GM12801 (cell line): ENCODE data around the gene SOX21.

ENCODE experiments used
- TF ChIP-seq, protein P1 (sequence below): IDR thresholded peaks from one replicate; pipeline ENCODE4 v1.5.1; 2011; ENCODE audit warnings: control low read depth; ENCODE audit not compliant: insufficient read length; ENCODE audit errors: extremely low read depth

SOX21 gene

DNA sequence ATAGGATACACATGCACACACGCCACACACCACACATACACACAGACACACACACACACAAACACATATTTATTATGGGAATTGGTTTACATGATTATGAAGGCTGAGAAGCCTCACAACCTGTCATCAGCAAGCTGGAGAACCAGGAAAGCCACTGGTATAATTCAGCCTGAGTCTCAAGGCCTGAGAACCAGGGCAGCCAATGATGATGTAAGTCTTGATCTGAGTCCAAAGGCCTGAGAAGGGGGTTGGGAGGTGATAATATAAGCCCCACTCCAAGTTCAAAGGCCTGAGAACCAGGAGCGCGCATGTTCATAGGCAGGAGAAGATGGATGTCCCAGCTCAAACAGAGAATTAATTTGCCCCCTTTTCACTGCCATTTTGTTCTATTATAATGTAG is 18.7 kb upstream of the SOX21 start:
- TF ChIP-seq, protein P1, sequence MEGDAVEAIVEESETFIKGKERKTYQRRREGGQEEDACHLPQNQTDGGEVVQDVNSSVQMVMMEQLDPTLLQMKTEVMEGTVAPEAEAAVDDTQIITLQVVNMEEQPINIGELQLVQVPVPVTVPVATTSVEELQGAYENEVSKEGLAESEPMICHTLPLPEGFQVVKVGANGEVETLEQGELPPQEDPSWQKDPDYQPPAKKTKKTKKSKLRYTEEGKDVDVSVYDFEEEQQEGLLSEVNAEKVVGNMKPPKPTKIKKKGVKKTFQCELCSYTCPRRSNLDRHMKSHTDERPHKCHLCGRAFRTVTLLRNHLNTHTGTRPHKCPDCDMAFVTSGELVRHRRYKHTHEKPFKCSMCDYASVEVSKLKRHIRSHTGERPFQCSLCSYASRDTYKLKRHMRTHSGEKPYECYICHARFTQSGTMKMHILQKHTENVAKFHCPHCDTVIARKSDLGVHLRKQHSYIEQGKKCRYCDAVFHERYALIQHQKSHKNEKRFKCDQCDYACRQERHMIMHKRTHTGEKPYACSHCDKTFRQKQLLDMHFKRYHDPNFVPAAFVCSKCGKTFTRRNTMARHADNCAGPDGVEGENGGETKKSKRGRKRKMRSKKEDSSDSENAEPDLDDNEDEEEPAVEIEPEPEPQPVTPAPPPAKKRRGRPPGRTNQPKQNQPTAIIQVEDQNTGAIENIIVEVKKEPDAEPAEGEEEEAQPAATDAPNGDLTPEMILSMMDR = no peak

DNA sequence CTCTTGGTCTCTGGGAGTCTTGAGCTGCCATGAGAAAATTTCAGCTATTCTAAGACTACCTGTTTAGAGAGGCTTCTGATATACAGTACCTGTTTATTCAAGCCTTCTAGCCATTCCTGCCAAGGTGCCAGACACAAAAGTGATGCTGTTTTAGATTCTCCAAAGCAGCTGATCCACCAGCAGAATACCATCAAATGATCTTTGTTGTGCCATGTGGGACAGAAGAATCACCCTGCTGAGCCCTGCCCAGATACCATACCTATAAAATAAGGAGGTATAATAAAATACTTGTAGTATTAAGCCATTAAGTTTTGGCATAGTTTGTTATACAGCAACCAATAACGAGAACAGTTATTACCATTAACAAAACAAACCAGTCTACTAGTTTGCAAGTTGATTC is 14.1 kb upstream of the SOX21 start:
- TF ChIP-seq, protein P1 = no peak

DNA sequence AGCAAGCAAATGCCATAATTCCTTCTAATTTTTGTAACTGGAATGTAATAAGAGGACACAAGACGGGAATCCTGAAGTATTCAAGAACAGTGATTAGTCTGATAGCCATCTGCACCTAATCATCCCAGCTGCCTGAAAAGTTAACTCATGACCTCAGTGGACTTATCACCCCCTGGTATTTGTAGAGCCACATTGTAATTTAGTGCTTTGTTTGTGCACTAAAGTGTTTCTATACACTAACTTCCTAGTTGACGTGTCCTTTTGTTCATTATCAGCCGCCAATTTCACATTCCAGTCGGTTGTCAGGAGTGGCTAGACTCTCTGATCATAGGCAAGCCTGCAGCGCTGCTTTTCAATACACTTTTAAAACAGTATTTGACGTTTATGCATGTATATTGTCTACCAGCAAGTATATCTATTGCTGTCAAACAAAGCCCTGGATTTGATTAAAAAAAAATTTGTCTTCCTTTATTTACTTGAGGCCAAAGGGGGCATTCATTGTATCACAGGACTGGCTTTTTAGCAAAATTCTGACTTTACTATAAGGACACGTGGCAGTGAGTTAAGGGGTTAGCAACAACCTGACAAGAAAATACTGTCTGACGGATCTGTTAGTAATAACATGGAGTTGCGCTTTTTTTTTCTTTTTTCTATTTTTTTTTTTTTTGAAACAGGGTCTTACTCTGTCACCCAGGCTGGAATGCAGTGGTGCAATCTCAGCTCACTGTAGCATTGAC is 10.4 kb upstream of the SOX21 start:
- TF ChIP-seq, protein P1 = no peak

DNA sequence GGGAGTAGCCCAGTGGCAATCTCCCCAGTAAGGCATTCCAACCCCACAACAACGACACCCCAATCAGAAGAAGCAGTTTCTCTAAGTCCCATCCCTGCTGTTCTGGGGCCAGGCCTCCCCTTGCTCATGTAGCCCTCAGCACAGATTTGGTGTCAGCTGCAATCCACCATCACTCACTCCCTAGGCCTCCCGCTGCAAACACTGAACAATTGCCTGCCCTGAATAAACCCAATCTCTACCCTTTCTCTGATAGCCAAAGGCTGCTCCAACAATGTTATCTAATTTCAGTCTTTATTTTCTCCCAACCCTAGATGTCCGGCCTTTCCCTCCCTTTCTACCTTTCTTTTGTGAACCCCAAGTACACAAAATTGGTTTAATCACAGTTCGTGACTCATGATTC is 5.6 kb upstream of the SOX21 start:
- TF ChIP-seq, protein P1 = no peak

DNA sequence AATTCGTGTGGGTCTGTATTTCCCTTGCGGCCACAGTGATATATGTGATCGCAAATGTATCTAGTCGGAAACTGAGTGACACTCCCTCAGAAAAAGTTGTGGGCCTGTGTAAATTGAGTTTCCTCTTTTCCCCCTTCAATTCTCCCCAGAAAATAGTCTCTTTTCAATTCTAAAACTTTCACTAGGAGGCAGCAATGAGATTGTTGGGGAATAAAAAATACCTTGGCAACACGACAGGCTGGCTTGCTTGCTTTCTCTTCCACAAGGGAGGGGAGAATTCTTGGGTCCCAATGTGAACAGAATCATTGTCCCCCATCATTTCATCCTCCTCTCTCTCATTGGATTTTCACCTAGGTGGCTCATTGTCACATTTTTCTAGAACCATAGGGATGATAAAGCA is 3.7 kb upstream of the SOX21 start:
- TF ChIP-seq, protein P1 = no peak

DNA sequence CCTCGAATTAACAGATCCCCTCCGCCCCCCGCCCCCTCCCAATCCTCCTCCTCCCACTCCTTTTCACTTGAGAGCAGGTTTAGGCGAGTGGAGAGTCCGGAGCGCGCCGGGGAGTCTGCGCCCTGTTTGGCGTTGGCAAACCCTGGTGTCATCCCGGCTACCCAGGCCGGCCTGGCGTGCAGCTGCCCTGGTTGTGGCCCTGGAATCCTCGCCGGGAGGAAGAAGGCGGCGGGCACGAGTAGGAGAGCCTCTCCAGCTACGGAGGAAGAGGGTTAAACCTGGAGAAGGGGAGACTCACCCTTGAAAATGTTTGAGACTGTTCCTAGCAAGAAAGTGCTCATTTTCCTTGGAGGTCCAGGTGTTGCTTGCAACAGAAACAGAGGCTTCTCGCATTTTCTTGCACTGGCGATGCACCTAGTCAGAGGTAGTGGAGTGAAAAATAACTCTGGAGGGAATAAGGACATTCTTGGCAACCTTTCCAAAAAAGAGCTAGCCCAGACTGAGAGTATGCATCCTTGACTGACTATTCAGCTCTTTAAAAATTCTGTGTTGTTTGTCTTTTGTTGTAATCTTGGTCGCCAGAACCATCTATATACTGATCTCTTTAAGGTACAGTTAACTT is 1.3 kb upstream of the SOX21 start:
- TF ChIP-seq, protein P1 = no peak

DNA sequence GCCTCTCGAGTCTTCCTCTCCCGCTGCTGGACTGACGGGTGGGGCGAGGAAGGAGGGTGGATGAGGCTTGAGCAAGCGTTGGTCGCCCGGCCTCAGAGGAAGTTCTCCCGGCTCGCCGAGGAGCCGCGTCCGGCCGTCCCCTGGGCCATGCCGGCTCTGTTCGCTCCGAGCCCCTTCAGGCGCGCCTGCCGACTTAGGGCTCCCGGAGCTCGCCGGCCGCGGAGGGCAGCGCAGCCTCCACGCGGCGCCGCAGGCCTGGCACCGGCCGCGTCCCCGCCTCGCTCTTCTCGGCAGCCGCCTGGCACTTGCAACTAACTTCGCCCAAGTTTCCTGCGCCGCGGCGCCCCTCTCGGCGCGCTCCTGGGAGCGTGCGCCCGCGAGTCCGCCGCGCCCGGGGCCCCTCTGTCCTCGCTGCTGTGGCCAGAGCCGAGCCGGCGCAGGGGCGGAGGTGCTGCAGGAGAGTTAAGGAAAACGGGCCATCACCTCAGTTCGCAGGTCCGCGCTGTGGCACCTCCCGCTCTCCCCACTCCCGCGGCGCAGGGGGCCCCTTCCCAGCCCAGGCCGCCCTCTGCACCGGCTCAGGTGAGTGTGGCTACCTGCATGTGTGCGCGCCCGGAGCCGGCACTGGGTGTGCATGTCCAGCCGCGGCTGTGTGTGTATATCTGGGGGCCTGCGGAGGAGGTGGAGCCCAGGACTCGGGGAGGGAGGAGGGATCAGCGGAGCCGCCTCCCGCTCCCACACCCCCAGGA is 641 bp upstream of the SOX21 start:
- TF ChIP-seq, protein P1 = no peak
